HS-27A (cell line): ENCODE results near the gene BRME1.
"Not testable (repeated sequence)": the region's sequence is repeated elsewhere in the genome, so short reads cannot be mapped to it uniquely, and the experiment has no call there.

ENCODE experiments used
- DNase-seq: peaks from one replicate; pipeline ENCODE4 v3.0.0-alpha.2; 2012; ENCODE audit warnings: low read depth, missing footprints

Gene BRME1

DNA sequence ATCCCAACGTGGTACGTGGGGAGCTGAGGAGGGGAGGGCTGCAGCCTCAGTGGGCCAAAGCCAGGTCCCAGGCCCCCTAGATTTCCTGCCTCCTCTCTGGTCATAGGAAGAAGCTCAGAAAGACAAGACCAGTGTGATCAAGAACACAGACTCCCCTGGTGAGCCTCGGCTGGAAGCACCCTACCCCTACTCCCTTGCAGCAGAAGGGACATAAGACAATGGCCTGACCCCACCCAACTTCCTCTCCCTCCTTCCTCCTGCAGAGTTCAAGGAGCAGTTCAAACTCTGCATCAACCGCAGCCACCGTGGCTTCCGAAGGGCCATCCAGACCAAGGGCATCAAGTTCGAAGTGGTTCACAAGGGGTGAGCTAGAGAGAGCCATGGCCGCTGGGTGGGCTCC lies 20.8 kb upstream of the BRME1 start:
- DNase-seq: no peak

GRCh38 chr19:13926010-13926409 lies 20.1 kb upstream of the BRME1 start:
- no peak for DNase-seq

DNA sequence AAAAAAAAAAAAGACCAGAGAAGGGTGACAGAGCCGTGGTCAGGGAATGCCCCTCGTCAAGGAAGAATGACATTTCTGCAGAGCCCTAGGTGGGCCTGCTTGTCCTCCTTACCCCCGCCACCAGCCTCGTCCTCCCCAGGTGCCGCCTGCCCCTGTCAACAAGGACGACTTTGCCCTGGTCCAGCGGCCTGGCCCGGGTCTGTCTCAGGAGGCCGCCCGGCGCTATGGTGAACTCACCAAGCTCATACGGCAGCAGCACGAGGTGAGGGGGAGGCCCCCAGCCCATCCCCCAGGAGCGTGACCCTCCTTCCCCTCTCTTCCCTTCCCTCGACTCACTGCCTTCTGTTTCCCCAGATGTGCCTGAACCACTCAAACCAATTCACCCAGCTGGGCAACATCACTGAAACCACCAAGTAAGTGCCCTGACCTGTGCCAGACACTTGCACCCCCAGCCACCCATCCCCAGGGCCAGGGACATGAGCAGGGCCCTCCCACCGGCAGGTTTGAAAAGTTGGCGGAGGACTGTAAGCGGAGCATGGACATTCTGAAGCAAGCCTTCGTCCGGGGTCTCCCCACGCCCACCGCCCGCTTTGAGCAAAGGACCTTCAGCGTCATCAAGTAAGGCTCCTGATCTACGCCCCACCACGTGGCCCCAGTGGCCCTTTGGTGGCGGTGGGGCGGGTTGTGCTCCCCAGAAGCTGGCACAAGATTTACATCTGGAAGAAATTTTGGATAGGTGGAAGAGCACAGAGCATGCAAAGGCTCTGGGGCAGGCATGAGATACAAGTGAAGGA lies 17.5 kb upstream of the BRME1 start:
- no peak for DNase-seq

GRCh38 chr19:13922118-13922517 lies 16.2 kb upstream of the BRME1 start:
- DNase-seq: not testable (repeated sequence)

GRCh38 chr19:13920940-13921747 lies 15.2 kb upstream of the BRME1 start:
- DNase-seq: peak; percentile 50

GRCh38 chr19:13920524-13920923 lies 14.6 kb upstream of the BRME1 start:
- DNase-seq: no peak

- DNase-seq: no peak
Observed at GRCh38 chr19:13918726-13919411, 13.0 kb upstream of the BRME1 start.

- no peak for DNase-seq
Observed at GRCh38 chr19:13917888-13918406, 12.0 kb upstream of the BRME1 start.

GRCh38 chr19:13914777-13915176 lies 8.9 kb upstream of the BRME1 start:
- no peak for DNase-seq

DNA sequence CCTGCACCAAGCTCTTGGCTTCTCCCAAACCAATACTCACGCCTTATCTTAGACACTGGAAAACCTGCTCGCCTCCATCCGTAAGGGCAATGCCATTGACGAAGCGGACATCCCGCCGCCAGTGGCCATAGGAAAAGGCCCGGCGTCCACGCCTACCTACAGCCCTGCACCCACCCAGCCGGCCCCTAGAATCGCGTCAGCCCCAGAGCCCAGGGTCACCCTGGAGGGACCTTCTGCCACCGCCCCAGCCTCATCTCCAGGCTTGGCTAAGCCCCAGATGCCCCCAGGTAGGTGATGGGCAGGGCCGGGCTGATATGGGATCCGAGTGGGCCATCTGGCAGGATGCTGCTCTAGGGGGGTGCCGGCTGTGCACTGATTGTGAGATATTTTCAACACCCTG lies 7.4 kb upstream of the BRME1 start:
- no peak for DNase-seq

- no peak for DNase-seq
Observed at GRCh38 chr19:13909430-13909829, 3.5 kb upstream of the BRME1 start.

DNA sequence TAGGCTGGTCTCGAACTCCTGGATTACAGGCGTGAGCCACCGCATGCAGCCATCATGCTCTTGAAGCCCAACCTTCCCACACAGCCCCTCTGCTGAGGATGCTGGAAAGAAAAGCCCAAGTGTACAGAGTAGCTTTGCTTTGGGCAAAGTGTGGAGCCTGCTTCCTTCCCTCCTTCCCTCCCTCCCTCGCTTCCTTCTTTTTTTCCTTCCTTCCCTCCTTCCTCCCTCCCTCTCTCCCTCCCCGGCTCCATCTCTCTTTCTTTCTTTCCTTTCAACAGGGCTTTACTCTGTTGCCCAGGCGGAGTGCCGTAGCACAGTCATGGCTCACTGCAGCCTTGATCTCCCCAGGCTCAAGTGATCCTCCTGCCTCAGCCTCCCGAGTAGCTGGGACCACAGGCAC lies 2.8 kb upstream of the BRME1 start:
- no peak for DNase-seq

GRCh38 chr19:13906910-13907309 lies 993 bp upstream of the BRME1 start:
- no peak for DNase-seq

DNA sequence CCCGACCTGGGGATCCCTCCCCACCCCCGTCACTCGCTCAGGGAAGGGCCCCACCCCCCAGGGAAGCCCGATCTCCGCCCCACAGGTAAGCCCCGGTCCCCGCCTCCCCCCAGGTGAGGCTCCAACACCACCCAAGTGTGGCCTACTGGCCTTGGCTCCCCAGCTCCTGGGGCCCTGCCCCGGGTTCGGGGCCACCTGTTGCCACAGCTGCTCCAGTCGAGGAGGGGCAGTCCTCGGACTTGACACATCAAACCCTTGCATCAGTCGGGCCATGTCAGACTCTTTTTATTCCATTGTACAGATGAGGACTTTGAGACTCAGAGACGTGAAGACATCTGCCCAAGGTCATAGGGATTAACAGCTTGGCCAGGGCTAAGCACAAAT lies 596 bp upstream of the BRME1 start:
- no peak for DNase-seq

DNA sequence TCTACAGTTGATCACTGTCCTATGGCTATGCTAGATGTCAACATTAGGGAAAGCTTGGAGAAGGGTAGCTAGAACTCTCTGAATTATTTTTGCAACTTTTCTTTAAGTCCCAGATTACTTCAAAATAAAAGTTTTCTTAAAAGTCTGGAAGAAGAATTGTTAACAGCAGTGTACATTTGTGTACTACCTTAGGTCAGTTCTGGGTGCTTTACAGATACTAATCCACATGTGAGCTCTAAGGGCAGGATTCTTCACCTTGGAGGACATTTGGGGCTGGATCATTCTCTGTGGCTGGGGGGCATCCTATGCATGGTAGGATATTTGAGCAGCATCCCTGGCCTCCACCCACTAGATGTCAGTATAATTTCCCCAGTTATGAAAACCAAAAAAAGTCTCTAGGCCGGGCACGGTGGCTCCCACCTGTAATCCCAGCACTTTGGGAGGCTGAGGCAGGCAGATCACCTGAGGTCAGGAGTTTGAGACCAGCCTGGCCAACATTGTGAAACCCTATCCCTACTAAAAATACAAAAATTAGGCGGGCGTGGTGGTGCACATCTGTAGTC lies 2.8 kb downstream of the BRME1 start:
- no peak for DNase-seq

- DNase-seq: no peak
Observed at GRCh38 chr19:13899912-13900584, 5.9 kb downstream of the BRME1 start.

GRCh38 chr19:13899393-13899792 lies 6.5 kb downstream of the BRME1 start:
- DNase-seq: no peak

DNA sequence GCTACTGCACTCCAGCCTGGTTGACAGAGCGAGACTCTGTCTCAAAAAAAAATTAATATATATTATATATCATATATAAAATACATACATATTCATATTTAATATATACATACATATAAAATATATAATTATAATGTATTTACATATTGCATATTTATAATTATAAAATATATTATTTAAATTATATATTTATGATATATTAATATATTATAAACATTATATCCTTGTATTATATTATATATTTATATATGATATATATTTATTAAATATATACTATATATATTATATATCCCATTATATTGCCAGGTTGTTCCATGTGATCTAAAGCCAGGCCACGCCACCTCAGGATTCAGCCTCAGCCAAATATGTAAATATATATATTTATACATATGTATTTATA lies 9.7 kb downstream of the BRME1 start:
- DNase-seq: no peak

DNA sequence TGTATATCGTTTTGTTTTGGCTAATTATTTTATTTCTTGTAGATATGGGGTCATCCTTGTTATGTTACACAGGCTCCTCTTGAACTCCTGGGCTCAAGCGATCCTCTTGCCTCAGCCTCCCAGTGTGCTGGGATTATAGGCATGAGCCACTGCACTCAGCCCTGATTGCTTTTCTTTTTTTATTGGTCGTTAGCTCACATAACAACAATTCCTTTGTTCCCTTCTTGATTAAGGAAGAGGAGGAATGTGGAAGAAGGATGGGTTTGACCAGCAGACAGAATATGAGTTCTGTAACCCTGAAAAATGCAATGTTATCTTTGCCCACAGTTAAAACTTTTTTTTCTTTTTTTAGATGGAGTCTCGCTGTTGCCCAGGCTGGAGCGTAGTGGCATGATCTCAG lies 11.4 kb downstream of the BRME1 start:
- DNase-seq: no peak

GRCh38 chr19:13892870-13893269 lies 13.0 kb downstream of the BRME1 start:
- DNase-seq: no peak

- DNase-seq: no peak
Observed at GRCh38 chr19:13890136-13890535, 15.8 kb downstream of the BRME1 start.

DNA sequence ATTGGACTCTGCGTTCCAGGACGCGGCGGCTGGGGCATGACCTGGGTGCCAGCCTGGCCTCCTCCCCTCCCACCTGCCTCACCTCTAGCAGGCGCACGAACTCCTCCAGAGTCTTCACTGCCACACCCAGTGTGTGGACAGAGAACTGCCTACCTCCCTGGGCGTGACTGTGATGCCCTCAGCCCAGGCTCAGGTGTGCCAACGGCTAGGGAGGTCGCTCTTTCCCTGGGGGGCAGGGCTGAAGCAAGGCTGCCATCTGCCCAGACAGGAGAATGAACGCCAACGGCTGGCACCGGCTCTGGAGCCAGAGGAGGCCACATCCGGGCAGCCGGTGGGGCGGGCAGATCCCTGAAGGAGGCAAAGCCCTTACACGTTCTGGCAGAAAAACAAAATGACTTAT lies 17.6 kb downstream of the BRME1 start:
- no peak for DNase-seq
